VCaP (cell line): ENCODE measurements around the gene TRIM7.
A peak's percentile ranks its signal among the peaks of the same experiment; 100 is the strongest.
"Not testable (repeated sequence)": the region's sequence is repeated elsewhere in the genome, so short reads cannot be mapped to it uniquely, and the experiment has no call there.

Experiments
- H3K27ac ChIP-seq: fragments of 450-650 bp; 2 replicates; pipeline ENCODE4 v1.5.1; 2017
- CTCF ChIP-seq: fragments of 450-650 bp; conservative IDR thresholded peaks from 2 replicates; pipeline ENCODE4 v1.5.1; 2017; ENCODE audit warnings: mild to moderate bottlenecking, moderate library complexity

Gene TRIM7

GRCh38 chr5:181170237-181170825, 34.7 kb downstream of the TRIM7 start:
- no peak overlapping the region for H3K27ac ChIP-seq
- TF ChIP-seq CTCF, result no peak

GRCh38 chr5:181169459-181170236, 35.3 kb downstream of the TRIM7 start:
- not testable (repeated sequence) for H3K27ac ChIP-seq

GRCh38 chr5:181168595-181169118, 36.3 kb downstream of the TRIM7 start:
- no peak for TF ChIP-seq CTCF
- H3K27ac ChIP-seq, result no peak overlapping the region

GRCh38 chr5:181167814-181168488, 37.0 kb downstream of the TRIM7 start:
- no peak overlapping the region for H3K27ac ChIP-seq

GRCh38 chr5:181166812-181167733, 37.9 kb downstream of the TRIM7 start:
- TF ChIP-seq CTCF, result no peak
- H3K27ac ChIP-seq, result no peak overlapping the region

More at GRCh38 chr5:181167814-181168488, 37.0 kb downstream of the TRIM7 start:
- TF ChIP-seq CTCF, result peak; percentile 88

- no peak for TF ChIP-seq CTCF
- no peak overlapping the region for H3K27ac ChIP-seq
These were observed 40.7 kb downstream of the TRIM7 start for GRCh38 chr5:181164076-181164952.
